GM18861 (cell line): ENCODE measurements around the gene COPZ1.
"Not testable (repeated sequence)": the region's sequence is repeated elsewhere in the genome, so short reads cannot be mapped to it uniquely, and the experiment has no call there.

Experiments
- ATAC-seq: cut with Tn5 transposase; IDR thresholded peaks from one replicate; pipeline ENCODE4 v1.9.1; 2021; ENCODE audit not compliant: unreplicated experiment

COPZ1 gene

DNA sequence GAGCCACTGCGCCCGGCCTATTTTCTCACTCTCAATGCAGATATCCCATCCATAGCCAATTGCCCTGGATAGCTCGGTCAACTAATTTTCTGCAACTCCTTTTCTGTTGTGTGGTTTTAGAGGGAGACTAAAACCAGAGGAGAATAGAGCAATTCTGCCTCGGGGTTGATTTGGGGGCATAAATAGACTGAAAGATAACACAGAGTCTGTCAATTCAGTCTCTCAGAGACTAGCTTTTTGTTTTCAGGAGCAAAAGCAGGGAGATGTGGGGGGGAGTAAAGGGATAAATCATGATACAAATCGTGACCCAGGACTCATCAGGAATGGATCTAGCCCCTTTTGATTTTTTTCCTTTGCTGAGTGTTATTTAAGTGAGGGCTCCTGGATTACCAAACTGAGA, 6.5 kb downstream of the COPZ1 start:
- no peak for ATAC-seq

DNA sequence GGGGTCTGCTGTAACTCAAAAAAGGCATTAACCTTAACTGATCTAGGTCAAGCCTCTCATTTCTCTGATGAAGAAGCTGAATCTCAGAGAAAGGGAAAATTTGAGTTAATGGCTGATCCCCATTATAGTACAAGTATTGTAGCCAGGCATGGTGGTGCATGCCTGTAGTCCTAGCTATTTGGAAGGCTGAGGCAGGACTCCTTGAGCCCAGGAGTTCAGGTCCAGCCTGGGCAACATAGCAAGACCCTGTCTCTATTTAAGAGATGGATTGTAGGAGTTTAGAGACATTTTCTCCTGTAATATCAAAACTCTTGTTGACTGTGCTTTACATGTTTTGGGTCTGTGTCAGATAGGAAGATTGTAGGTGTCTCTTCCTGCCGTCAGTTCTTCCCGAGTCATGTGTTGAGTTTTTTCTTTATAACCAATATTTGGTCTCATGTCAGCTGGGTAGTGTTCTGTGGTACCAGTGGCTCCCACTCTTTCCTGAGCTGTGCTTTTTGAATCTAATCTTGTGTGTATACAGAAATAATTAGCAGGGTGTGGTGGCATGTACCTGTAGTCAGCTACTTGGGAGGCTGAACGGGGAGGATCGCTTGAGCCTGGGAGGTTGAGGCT, 8.6 kb downstream of the COPZ1 start:
- ATAC-seq, result no peak

DNA sequence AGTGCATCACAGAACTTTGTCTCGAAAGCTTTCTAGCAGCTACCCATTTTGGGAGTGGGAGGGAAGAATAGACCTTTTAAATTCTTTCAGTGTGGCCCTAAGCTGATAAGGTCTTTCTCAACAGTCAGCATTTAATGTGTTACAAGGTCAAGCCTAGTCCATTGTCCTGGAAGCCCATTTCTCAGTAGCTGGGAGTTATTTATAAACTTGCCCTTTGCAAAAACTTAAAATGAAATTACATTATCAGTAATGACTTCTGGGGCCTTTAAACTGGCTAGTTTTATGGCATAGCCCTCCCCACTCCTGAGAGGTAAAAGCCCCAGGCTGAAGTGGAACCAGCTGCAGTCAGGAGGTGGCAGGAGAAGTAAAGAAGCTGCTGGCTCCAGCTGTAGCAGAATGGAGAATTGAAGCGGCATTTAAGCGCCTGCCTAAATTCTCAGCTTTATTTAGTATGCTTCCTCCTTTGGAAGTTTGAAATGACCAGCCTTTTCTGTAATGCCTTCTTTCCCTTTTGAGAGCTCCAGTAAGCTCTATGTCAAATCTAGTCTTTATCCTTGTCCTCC, 12.4 kb downstream of the COPZ1 start:
- ATAC-seq, result no peak

DNA sequence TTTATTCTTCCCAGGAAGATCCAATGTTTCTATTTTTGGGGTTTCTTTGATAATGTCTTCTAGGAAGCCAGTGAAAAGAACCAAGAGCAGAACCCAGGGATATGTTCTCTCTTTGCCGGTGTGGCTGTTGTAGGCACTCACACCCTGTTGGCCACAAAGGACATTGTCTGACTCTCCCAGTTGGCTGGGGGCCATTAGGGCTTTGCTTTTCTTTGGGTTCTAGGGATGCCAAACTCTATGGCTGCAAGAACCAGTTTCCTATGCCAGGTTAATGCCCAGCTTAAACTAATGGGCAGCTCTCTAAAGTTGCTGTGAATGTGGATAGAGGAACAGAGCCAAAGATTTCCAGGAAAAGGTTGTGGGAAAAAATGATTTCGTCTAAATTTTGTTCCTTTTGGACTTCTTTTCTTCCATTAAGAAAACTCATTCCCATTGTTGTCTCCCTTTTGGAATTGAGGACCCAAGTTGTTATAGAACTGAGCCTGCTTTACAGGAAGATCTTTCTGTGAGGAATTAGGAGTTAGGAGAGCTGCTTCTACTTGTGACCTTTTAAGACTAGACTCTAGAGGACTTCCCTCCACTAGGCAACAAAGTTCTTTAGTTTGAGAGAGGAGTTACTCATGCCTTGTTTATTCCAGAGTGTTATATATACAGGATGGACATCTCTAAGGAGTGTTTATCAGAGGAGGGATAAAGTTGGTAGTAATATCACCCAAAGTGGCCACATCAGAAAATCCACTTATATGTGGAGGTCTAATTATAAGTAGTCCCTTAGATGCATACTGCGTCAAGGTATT, 13.1 kb downstream of the COPZ1 start:
- no peak for ATAC-seq

DNA sequence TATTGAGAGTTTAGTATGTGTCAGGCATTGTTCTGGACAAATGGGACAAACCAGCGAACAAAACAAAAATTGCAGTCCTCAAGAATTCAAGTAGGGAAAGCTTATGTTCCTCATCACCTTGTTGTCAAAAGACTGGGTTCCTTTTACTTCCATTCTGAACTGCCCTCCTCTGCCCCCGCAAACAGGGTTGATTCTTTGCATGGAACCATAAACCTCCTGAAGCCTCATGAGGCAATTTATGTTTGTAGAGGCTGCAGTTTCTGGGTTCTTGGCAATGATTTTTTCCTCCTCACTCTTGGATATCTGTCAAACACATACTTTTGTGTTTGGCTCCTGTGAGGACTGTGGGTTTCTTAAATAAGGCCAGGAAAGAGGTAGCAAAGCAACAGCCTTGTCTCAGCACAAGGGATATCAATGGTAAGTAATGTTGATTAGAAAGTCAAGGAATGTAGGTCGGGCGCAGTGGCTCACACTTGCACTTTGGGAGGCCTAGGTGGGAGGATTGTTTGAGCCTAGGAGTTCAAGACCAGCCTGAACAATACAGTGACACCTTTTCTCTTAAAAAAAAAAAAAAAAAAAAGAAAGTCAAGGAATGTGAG, 13.9 kb downstream of the COPZ1 start:
- ATAC-seq, result no peak

DNA sequence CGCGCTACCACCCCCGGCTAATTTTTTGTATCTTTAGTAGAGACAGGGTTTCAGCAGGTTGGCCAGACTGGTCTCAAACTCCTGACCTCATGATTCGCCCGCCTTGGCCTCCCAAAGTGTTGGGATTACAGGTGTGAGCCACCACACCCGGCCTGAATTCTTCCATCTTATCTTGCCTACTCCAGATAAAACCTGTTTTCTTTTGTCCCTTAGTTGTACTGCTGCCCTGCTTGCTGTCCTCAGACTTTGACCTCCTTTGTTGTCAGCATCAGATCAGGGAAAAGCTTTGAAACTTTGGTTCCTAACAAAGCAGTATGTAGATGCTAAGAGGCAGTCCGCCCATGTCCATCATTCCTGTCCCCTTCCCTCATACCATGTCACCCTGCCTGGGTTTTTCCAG, 15.9 kb downstream of the COPZ1 start:
- no peak for ATAC-seq

DNA sequence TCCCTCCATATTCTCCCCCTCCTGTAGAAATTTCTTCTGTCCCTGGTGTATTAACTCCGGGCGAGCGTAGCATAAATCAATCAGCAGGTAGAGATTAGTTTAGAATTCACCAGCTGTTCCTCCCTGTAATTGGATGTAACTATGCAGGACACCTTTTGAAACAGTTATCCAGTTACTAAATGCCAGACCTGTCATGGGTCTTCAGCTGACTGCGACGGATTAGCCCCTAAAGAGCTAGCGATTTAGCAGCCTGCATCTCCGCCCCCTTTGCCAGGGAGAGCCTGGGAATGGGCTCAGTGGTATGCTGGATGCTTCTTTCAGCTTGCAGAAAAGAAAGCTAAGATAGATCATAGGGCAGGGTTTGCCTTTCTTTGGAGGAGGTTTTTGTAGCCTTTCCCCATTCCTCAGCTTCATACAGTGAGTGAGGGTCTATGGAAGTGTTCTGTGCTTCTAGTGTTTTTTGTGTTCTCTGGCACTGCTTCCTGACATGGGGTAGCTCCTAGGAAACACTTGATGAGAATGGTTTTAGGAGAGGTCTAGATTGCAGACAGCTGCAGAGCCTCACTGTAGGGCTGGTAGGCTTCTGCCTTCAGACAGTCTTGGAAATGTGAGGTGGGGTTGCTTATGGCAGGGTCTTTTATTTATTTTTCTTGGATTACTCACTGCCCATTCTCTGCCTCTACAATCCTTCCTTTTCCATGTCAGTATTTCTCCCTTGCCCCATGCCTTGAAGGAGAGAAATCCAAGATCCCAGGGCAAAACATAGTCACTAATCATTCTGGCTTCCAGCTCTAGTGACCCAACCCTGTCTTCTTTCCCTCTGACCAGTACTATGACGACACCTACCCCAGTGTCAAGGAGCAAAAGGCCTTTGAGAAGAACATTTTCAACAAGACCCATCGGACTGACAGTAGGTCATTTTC, 16.7 kb downstream of the COPZ1 start:
- no peak for ATAC-seq

DNA sequence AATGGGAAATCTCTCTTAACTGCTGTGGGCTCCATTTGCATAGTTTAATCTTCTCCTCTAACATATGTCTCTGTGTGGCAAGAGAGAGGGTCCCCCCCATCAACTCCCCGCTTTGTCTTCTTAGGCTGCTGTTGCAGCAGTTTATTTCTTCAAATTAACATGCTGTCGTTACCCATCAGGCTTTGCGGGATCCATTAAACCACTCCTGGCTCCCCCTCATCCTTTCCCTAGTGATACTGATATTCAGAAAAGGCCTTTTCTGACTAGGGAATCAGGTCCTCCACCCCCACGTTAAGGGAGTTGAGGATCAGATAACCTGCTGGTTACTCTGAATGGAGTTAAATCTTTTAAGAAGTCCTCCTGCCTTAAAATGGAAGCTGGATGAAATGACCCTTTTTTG, 24.1 kb downstream of the COPZ1 start:
- no peak for ATAC-seq

DNA sequence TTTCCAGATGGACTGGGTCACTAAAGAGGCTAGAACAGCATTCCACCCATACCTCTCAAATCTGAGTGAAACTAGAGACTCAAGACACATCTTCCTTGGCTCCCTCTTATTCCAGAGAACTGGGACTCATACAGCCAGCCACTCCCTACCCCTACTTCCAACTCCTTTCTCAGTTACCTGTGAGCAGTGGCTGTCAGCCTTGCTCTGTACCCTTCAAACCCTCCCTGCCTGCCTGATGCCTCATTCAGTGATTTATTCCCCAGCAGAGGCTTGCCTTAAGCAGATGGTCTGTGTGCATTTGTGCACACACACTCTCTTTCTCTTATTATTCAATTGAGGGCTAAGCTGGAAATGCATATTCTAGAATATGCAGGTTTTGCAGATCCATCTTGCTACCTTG, 24.7 kb downstream of the COPZ1 start:
- no peak for ATAC-seq

DNA sequence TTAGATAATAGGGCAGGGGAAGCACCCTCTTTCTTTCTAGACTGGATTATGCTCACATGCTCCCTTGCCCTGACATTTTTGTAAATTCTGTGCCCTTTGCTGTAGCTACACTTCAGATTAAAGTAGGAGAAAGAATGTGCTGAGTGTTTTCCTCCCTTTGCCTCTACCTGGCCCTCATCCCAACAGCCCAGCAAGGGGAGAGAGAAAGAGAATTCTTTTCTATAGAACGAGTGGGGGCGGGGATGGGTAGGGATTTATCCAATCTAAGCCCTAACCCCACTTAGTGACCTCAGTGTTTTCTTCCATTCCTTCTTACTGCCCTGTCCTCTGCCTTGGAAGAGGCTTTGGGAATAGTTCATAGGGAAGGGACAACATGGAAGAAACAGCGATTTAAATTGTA, 25.8 kb downstream of the COPZ1 start:
- no peak for ATAC-seq

DNA sequence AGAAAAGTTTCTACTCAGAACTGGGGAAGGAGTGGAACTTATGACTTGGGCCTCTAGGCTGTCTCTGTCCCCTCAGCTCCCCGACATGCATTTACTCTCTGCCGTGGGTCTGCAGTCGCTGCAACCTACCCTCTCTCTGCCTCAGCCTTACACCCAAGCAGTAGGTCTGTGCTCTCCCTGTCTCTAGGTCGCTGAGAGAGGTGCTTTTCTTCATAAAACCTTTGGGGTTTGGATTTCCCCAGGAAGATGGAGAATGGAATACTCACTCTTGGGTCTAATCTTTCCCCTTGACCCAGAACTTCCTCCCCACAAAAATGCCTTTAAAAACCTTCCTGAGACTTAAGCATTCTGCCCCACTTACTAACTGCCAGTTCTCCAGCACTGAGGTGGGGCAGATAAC, 26.4 kb downstream of the COPZ1 start:
- ATAC-seq, result no peak

DNA sequence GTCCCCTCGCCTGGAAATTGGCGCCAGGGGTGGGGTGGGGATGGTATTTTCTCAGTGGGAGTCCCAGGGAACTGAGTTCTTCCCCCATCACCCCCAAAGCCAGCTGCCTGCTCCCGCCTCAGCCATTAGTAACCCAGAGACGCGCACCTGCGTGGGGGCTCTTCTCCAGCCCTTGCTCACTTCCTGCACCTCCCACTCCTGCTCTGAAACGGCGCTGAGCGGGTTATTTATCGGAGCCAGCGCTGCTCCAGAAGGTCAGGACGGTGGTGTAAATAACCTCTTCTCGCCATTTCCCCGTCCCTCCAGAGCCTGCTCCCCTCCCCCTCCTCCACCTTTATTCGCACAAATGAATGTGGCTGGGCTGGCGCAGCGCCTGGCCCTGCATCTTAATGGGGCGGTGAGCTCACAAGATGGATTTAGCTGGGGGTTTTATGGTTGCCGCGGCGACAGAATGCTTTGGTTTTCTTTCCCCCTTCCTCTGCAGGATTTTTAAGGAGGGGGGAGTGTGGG, 27.1 kb downstream of the COPZ1 start:
- ATAC-seq, result no peak

DNA sequence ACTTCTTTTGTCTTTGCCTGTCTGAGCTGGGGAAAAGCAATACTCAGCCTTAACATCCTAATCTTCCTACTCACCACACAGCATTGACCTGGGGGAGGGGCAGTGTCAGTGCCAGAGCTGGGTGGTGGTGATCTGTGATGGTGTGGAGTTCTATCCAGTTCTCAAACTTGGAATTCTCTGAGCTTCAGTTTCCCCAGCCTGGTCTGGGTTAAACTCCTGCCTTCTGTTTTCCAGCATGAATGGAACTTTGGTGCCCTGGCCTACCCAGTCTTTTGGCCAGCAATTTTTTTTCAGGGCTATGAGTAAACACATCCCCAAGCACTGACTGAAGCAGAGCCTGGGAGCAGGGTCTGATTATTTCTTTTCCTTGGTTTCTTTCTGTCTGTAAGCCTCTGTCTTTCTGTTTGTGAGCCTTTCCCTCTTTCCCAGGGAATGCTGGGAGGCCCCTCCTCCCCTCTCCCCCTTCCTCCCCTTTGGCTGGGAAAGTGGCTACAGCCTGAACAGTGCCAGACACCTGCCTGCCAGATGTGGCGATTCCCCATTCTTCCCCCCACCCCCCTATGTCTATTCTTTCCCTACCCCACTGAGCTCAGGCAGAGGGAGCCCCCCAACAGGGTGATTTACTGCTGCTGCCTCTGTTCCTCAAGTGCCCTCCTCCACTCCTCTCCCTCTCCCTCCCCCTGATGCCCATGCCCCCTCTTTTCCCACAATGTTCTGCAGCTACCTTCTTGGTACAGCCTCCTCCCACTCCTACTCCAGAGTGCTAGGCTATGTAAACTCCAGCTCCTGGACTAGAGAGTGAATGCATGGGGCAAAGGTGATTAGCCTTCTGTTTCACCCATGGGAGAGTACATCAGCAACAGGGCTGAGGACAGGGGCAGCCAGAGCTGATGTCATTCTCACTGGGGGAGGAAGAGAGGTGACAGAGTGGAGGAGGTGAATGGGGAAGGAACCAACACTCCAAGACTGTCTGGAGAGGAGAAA, 28.3 kb downstream of the COPZ1 start:
- no peak for ATAC-seq

DNA sequence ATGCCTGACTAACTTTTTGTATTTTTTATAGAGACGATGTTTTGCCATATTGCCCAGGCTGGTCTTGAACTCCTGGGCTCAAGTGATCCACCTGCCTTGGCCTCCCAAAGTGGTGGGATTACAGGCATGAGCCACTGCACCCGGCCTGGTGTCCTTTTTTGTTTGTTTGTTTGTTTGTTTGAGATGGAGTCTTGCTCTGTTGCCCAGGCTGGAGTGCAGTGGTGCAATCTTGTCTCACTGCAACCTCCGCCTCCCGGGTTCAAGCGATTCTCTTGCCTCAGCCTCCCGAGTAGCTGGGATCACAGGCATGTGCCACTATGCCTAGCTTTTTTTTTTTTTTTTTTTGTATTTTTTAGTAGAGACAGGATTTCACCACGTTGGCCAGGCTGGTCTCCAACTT, 29.3 kb downstream of the COPZ1 start:
- not testable (repeated sequence) for ATAC-seq

DNA sequence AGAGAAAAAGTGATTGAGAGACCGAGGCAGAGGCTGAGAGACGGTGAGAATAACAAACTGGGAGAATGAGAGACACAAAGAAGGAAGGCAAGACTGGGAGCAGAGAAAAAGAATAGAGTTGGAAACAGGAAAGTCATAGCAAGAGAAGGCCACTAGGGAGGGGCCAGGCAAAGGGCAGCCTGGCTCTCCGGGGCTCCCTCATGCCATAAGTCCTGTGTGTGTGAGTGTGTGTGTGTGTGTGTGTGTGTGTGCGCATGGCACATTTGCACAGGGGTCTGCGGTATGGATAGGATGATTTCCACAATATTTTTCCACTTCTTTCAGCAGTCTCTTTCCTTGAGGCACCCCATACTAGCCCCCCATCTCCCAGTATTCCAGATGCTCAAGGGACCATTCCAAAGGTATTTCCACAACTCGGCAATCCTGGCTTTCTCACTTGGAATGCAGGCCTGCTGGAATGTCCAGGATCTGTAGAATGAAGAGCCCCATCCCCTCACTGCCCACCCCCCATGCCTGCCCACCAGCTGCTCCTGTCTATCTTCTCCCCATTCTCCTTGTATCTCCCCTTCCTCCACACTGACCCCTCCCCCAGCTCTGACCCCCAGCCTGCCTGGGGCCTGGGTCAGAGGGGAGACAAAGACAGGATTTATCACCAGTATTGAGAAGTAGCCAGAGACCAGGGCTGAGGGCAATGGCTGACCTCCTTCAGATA, 30.3 kb downstream of the COPZ1 start:
- no peak for ATAC-seq

DNA sequence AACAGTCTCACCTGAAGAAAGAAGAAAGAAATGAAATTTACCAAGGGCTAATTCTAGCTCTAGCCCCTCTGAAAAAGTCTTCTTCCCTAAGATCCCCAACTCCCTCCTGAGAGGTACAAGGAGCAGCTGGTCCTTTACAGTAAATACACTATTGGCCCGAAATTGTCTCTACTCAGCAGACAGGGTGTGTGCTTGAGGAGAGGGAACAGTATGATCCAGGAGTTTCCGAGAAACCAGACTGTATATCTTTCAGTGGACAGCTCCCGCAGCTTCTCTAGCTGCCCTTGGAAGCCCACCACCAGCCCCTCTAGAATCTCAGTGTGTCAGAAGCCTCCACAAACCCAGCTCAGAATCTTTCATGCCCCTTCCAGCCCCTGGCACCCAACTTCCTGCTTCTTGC, 31.3 kb downstream of the COPZ1 start:
- no peak for ATAC-seq

DNA sequence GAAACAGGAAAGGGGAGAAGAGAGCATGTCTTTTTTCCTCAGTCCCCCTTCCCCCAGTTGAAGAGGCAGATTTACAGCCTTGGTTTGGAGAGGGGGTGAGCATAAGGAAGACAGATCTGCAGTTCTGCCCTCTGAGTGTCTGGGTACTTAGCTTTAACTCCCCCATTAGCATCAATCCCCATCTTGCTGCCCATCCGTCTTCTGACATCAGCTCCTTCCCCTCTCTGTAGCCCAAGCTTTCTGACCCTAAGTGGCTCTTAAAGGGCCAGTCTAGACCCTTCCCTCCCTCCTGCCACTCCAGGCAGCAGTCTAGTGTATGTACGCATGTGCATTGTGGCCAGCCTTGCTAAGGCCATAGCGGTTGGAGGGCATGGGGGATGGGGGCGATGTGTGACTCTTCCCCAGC, 32.0 kb downstream of the COPZ1 start:
- no peak for ATAC-seq

DNA sequence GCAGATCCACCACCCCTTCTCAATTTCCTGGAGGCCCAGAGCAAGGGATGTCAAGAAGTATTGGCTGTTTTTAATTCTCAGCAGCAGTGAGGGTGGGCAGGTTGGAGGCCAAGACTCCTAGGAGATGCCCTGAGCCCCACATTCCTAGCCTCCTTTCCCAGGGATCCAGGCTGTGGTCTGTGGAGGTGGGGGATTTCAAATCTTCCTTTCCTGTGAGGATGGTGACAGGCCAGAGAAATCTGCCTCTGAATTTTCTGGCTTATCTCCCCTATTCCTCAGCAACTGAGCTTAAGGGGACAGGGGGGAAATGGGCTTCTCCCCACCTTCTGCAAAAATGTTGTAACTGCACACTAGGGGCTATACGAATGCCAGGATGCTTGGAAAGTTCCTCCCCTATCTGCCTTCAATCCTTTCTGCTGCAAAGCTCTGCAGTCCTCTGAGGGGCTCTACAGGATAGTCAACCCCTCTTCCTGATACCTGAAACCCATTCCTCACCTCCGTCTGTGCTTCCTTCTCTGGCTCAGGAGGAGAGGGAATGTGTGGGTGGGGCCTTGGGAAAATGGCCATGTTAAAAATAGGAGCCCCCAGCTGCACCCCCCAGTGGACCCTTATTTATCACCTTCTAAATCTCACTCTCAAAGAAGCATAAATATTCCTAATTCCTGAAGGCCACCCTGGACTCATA, 32.7 kb downstream of the COPZ1 start:
- ATAC-seq, result no peak
